Caco-2 (cell line): ENCODE measurements around the gene SLK. TPM values are rescaled to one million over a fixed set of nuclear protein-coding genes. Genes with fewer than 3 reads are reported as not detected.

ENCODE experiments used
- BruUV-seq: library from RNA; stranded (reverse); fragments of 400-500 nt; replicated peaks from 2 replicates; lab custom pipeline; 2021; lab: Mats Ljungman, UMichigan
- CTCF ChIA-PET: fragments of 300-600 bp; sonication (Branson Sonifier 250); formaldehyde crosslinking; loops from one replicate; lab custom pipeline; 2022; ENCODE audit warnings: antibody characterized with exemption; lab: Charles Lee
- POLR2A ChIA-PET: fragments of 300-600 bp; sonication (Branson Sonifier 250); formaldehyde crosslinking; loops from one replicate; lab custom pipeline; 2022; ENCODE audit warnings: antibody characterized with exemption; lab: Charles Lee
- DNase-seq, 2 experiments: peaks; one replicate each; pipeline versions ENCODE4 v3.0.0 to v3.0.0-alpha.2; 2020 to 2022
- H3K27me3 ChIP-seq: replicated peaks from 2 replicates; pipeline ENCODE4 v1.6.0; 2011; ENCODE audit warnings: low read length; ENCODE audit not compliant: control insufficient read depth, insufficient read depth
- H3K36me3 ChIP-seq: 2 replicates; pipeline ENCODE4 v1.5.1; 2011; ENCODE audit warnings: low read length; ENCODE audit not compliant: control insufficient read depth, insufficient read depth
- H3K4me1 ChIP-seq: fragments of 250-450 bp; sonication (Bioruptor Pico); 2 replicates; pipeline ENCODE4 v1.5.1; 2020; ENCODE audit warnings: mild to moderate bottlenecking
- H3K4me3 ChIP-seq: 2 replicates; pipeline ENCODE4 v1.5.1; 2011; ENCODE audit warnings: low read depth, mild to moderate bottlenecking, control low read depth, low read length
- H3K9me3 ChIP-seq: fragments of 250-450 bp; sonication (Bioruptor Pico); 2 replicates; pipeline ENCODE4 v1.5.1; 2020; ENCODE audit warnings: mild to moderate bottlenecking, moderate library complexity
- H3K27ac Mint-ChIP-seq: one replicate; pipeline ENCODE4 v1.8.0; 2022; ENCODE audit warnings: mixed read lengths; ENCODE audit not compliant: unreplicated experiment
- H3K27me3 Mint-ChIP-seq: one replicate; pipeline ENCODE4 v1.8.0; 2022; ENCODE audit warnings: mixed read lengths; ENCODE audit not compliant: insufficient read depth, unreplicated experiment
- H3K36me3 Mint-ChIP-seq: one replicate; pipeline ENCODE4 v1.8.0; 2022; ENCODE audit warnings: mild to moderate bottlenecking, mixed read lengths; ENCODE audit not compliant: insufficient read depth, unreplicated experiment
- H3K4me1 Mint-ChIP-seq: one replicate; pipeline ENCODE4 v1.8.0; 2022; ENCODE audit warnings: low read depth, mixed read lengths; ENCODE audit not compliant: unreplicated experiment
- H3K4me3 Mint-ChIP-seq: one replicate; pipeline ENCODE4 v1.8.0; 2022; ENCODE audit warnings: mild to moderate bottlenecking, moderate library complexity, mixed read lengths; ENCODE audit not compliant: unreplicated experiment
- H3K9me3 Mint-ChIP-seq: one replicate; pipeline ENCODE4 v1.8.0; 2022; ENCODE audit warnings: mixed read lengths; ENCODE audit not compliant: unreplicated experiment
- CTCF ChIP-seq, 2 experiments: fragments of 200-600 bp in 1 of 2; IDR thresholded peaks; 1 replicate in 1 of 2; 2 replicates in 1 of 2; pipeline versions ENCODE4 v1.5.1 to v1.8.0; 2011 to 2022; ENCODE audit warnings: antibody characterized with exemption in 1 of 2, control low read depth in 1 of 2, inconsistent platforms in 1 of 2, low read depth in 1 of 2, low read length in 1 of 2, mild to moderate bottlenecking in 1 of 2, moderate library complexity in 1 of 2; ENCODE audit not compliant: insufficient read depth in 1 of 2, severe bottlenecking in 1 of 2, unreplicated experiment in 1 of 2
- intact Hi-C: fragments of 100-400 bp; cut with micrococcal nuclease; formaldehyde crosslinking; loops from one replicate; pipeline ENCODE4 v1.10.0; 2022; ENCODE audit not compliant: unreplicated experiment
- total RNA-seq: library from RNA; stranded (reverse); gene quantifications from 2 replicates; pipeline ENCODE4 v1.2.3, GENCODE V29; 2022

SLK gene
- total RNA-seq, 1 experiment from 2014 or later: 39.5 TPM

- no peak for DNase-seq
- Mint-ChIP-seq H3K27ac (no peak overlapping the region), H3K27me3 (no peaks in the 10 kb centered on the region), H3K4me3 (no peak overlapping the region), H3K4me1 (peaks cover 7% of the 10 kb centered on the region), H3K9me3 (no peaks in the 10 kb centered on the region), H3K36me3 (no peaks in the 10 kb centered on the region)
- no peak overlapping the region for H3K4me3 ChIP-seq
- TF ChIP-seq CTCF (IDR thresholded peaks at IDR 0.05; ENCODE audit: insufficient read depth in 1 of 2, low read depth in 1 of 2, low read length in 1 of 2, severe bottlenecking in 1 of 2, unreplicated experiment in 1 of 2): no peak
- intact Hi-C loops: no loop called here
- no TSS peak for BruUV-seq
- H3K9me3 ChIP-seq: no peaks in the 10 kb centered on the region
- H3K27me3 ChIP-seq: no peaks in the 10 kb centered on the region
- H3K36me3 ChIP-seq: no peaks in the 10 kb centered on the region
- ChIA-PET POLR2A (no interaction called here), CTCF (no interaction called here)
- H3K4me1 ChIP-seq: peaks cover 9% of the 10 kb centered on the region; the same call in 1 of the 2 replicates
Observed at GRCh38 chr10:103947799-103948516, 19.0 kb upstream of the SLK start.

GRCh38 chr10:103949728-103950127, 17.2 kb upstream of the SLK start:
- POLR2A ChIA-PET: no interaction called here
- intact Hi-C loops: no loop called here
- Histone ChIP-seq H3K27me3 (no peaks in the 10 kb centered on the region), H3K4me1 (peaks cover 9% of the 10 kb centered on the region; the same call in 1 of the 2 replicates), H3K9me3 (peaks cover 9% of the 10 kb centered on the region), H3K4me3 (no peak overlapping the region), H3K36me3 (no peaks in the 10 kb centered on the region)
- CTCF ChIA-PET: no interaction called here
- Mint-ChIP-seq H3K27me3 (no peaks in the 10 kb centered on the region), H3K36me3 (no peaks in the 10 kb centered on the region), H3K9me3 (peaks cover 8% of the 10 kb centered on the region), H3K4me3 (no peak overlapping the region), H3K4me1 (peaks cover 7% of the 10 kb centered on the region), H3K27ac (no peak overlapping the region)
- BruUV-seq: no TSS peak
- no peak for TF ChIP-seq CTCF (IDR thresholded peaks at IDR 0.05; ENCODE audit: insufficient read depth in 1 of 2, low read depth in 1 of 2, low read length in 1 of 2, severe bottlenecking in 1 of 2, unreplicated experiment in 1 of 2)
- DNase-seq: no peak

- Mint-ChIP-seq H3K9me3 (peaks cover 18% of the 10 kb centered on the region), H3K27ac (no peak overlapping the region), H3K36me3 (no peaks in the 10 kb centered on the region), H3K4me3 (no peak overlapping the region), H3K4me1 (peaks cover 7% of the 10 kb centered on the region), H3K27me3 (no peaks in the 10 kb centered on the region)
- H3K9me3 ChIP-seq: peaks cover 12% of the 10 kb centered on the region
- TF ChIP-seq CTCF (IDR thresholded peaks at IDR 0.05; ENCODE audit: insufficient read depth in 1 of 2, low read depth in 1 of 2, low read length in 1 of 2, severe bottlenecking in 1 of 2, unreplicated experiment in 1 of 2): no peak
- ChIA-PET POLR2A (no interaction called here), CTCF (no interaction called here)
- no peak overlapping the region for H3K4me3 ChIP-seq
- intact Hi-C loops: no loop called here
- H3K36me3 ChIP-seq: no peaks in the 10 kb centered on the region
- DNase-seq: no peak
- H3K4me1 ChIP-seq: peaks cover 9% of the 10 kb centered on the region; the same call in 1 of the 2 replicates
- no peaks in the 10 kb centered on the region for H3K27me3 ChIP-seq
- no TSS peak for BruUV-seq
Observed at GRCh38 chr10:103951183-103951582, 15.8 kb upstream of the SLK start.
